ENCODE data around the gene MRPL18. TPM values are rescaled to one million over a fixed set of nuclear protein-coding genes. Genes with fewer than 3 reads are reported as not detected.
"Not testable (repeated sequence)": the region's sequence is repeated elsewhere in the genome, so short reads cannot be mapped to it uniquely, and the experiment has no call there.

MRPL18 gene
- total RNA-seq, 1 donor from 2014 or later, result 53.0 TPM

DNA sequence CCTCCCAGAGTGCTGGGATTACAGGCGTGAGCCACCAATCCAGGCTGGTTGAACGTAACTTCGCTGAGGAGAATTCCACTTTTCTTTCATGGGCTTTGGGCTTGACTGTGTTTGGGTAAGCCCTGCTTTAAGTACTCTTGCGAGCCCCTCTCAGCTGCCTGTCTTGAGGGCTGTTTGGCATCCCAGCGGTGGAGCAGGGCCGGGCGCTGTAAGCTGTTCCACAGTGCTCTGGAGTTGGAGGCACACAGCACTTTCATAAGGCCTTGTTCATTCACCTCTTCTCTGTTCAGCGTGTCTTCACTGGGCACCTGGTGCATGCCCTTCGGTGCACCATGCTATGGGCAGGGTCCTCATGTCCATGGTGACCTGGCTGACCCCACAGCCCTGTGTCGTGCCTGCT is 31.5 kb downstream of the MRPL18 start:
- Mint-ChIP-seq H3K4me3 (no peak overlapping the region), H3K27ac (ENCODE audit: unreplicated experiment) (no peak overlapping the region), H3K27me3 (ENCODE audit: low read depth) (peaks cover 6% of the 10 kb centered on the region), H3K9me3 (no peaks in the 10 kb centered on the region), H3K4me1 (peaks cover 15% of the 10 kb centered on the region), H3K36me3 (ENCODE audit: low read depth) (no peaks in the 10 kb centered on the region)
- TF ChIP-seq, protein P1, sequence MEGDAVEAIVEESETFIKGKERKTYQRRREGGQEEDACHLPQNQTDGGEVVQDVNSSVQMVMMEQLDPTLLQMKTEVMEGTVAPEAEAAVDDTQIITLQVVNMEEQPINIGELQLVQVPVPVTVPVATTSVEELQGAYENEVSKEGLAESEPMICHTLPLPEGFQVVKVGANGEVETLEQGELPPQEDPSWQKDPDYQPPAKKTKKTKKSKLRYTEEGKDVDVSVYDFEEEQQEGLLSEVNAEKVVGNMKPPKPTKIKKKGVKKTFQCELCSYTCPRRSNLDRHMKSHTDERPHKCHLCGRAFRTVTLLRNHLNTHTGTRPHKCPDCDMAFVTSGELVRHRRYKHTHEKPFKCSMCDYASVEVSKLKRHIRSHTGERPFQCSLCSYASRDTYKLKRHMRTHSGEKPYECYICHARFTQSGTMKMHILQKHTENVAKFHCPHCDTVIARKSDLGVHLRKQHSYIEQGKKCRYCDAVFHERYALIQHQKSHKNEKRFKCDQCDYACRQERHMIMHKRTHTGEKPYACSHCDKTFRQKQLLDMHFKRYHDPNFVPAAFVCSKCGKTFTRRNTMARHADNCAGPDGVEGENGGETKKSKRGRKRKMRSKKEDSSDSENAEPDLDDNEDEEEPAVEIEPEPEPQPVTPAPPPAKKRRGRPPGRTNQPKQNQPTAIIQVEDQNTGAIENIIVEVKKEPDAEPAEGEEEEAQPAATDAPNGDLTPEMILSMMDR (conservative IDR thresholded peaks at IDR 0.05), result no peak
- no peak for DNase-seq (ENCODE audit: low read depth, low spot score)

DNA sequence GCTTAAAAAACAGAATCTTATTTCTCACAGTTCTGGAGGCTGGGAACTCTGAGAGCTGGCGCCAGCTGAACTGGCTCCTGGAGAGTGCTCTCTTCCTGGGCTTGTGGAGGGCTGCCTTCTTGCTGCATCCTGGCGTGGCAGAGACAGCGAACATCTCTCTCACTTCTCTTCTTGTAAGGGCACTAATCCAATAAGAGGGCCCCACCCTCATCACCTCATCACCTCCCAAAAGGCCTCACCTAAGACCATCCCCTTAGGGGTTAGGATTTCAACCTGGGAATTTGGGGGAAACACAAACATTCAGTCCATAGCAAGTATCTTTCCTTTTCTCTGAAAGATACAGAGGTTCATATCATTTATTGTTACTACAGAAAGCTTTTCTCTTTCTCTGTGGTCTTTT is 33.7 kb downstream of the MRPL18 start:
- H3K27ac Mint-ChIP-seq (ENCODE audit: unreplicated experiment), result no peak overlapping the region
- TF ChIP-seq, protein P1 (conservative IDR thresholded peaks at IDR 0.05), result no peak
- no peaks in the 10 kb centered on the region for H3K9me3 Mint-ChIP-seq
- no peak for DNase-seq (ENCODE audit: low read depth, low spot score)
- peaks cover 4% of the 10 kb centered on the region for H3K27me3 Mint-ChIP-seq (ENCODE audit: low read depth)
- no peaks in the 10 kb centered on the region for H3K36me3 Mint-ChIP-seq (ENCODE audit: low read depth)
- H3K4me1 Mint-ChIP-seq, result peaks cover 15% of the 10 kb centered on the region
- H3K4me3 Mint-ChIP-seq, result no peak overlapping the region

DNA sequence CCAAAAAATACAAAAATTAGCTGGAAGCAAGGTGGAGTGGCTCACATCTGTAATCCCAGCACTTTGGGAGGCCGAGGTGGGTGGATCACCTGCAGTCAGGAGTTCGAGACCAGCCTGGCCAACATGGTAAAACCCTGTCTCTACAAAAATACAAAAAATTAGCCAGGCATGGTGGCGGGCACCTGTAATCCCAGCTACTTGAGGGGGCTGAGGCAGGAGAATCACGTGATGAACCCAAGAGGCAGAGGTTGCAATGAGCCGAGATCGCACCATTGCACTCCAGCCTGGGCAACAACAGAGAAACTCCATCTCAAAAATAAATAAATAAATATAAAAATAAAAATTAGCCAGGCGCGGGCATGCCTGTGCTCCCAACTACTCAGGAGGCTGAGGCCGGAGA is 34.4 kb downstream of the MRPL18 start:
- H3K36me3 Mint-ChIP-seq (ENCODE audit: low read depth); H3K27me3 Mint-ChIP-seq (ENCODE audit: low read depth); H3K9me3 Mint-ChIP-seq; H3K4me3 Mint-ChIP-seq; H3K27ac Mint-ChIP-seq (ENCODE audit: unreplicated experiment); DNase-seq (ENCODE audit: low read depth, low spot score): not testable (repeated sequence)
- H3K4me1 Mint-ChIP-seq, result peaks cover 14% of the 10 kb centered on the region

DNA sequence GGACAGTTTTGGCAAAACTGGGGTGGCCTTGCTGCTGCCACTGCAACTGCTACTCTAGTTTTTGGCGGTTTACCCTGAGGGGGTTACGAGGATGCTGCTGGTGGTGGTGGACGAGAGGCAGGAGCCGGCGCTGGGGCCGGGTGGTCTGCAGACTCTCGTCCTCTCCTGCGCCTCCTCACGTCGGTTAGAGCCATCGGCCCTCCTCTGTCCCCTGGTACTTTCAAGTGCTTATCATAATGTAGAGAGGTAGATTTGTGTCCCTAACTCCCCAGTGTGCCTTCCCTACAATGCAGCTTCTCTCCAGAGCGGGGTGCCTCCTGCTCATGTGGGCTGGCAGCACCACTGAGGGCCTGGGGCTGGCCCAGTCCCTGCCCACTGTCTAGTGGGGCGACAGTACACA is 35.7 kb downstream of the MRPL18 start:
- TF ChIP-seq, protein P1 (conservative IDR thresholded peaks at IDR 0.05), result no peak
- peaks cover 10% of the 10 kb centered on the region for H3K4me1 Mint-ChIP-seq
- H3K4me3 Mint-ChIP-seq, result no peak overlapping the region
- no peaks in the 10 kb centered on the region for H3K36me3 Mint-ChIP-seq (ENCODE audit: low read depth)
- H3K27me3 Mint-ChIP-seq (ENCODE audit: low read depth), result no peaks in the 10 kb centered on the region
- no peak for DNase-seq (ENCODE audit: low read depth, low spot score)
- no peak overlapping the region for H3K27ac Mint-ChIP-seq (ENCODE audit: unreplicated experiment)
- H3K9me3 Mint-ChIP-seq, result no peaks in the 10 kb centered on the region

DNA sequence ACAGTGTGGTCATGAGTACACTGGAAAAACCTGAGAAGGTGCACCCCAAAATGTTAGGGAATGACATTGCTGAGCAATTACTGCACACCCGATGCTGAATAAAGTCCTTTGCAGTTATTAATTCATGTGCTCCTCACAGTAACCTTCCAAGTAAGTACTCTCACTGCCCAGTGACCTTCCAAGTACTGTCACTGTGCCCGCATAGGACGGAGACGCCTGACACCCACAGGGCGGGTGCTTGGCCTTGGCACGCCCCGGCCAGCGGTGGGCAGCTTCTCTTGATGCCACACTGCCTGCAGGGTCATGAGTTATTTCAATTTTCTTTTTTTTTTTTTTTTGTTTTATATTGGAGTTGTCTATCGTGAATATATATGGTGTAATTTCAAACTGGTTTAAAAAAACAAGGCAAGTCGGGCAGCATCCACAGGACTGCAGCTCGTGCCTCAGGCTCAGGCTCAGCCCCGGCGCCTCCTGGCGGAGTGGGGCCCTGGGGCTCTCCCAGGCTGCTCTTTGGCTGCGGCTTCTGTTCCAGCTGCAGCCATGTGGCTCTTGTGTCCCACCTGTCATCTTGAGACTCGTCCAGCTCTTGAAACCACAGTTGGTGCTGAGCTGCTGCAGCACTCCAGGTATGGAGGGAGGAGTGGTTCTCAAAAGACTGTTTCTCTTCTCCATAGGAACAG is 36.8 kb downstream of the MRPL18 start:
- Mint-ChIP-seq H3K36me3 (ENCODE audit: low read depth) (no peaks in the 10 kb centered on the region), H3K9me3 (no peaks in the 10 kb centered on the region), H3K4me1 (peaks cover 10% of the 10 kb centered on the region), H3K27ac (ENCODE audit: unreplicated experiment) (no peak overlapping the region), H3K27me3 (ENCODE audit: low read depth) (no peaks in the 10 kb centered on the region), H3K4me3 (no peak overlapping the region)
- TF ChIP-seq, protein P1 (conservative IDR thresholded peaks at IDR 0.05), result no peak
- DNase-seq (ENCODE audit: low read depth, low spot score), result no peak

DNA sequence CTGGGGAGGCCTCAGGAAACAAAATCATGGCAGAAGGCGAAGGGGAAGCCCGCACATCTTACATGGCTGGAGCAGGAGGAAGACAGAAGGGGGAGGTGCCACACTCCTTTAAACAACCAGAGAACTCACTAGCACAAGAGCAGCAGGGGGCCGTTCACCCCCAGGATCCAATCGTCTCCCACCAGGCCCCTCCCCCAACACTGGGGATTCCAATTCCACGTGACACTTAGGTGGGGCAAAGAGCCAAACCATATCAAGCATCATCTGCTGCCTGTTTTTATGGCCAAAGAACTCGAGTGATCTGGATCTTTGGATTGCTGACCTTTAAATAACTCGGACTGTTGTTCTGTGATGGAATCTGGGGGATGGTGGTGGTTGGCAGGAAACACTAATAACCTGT is 37.8 kb downstream of the MRPL18 start:
- Mint-ChIP-seq H3K4me1 (peaks cover 10% of the 10 kb centered on the region), H3K27me3 (ENCODE audit: low read depth) (no peaks in the 10 kb centered on the region), H3K36me3 (ENCODE audit: low read depth) (no peaks in the 10 kb centered on the region), H3K4me3 (no peak overlapping the region), H3K27ac (ENCODE audit: unreplicated experiment) (no peak overlapping the region), H3K9me3 (no peaks in the 10 kb centered on the region)
- TF ChIP-seq, protein P1 (conservative IDR thresholded peaks at IDR 0.05), result no peak
- no peak for DNase-seq (ENCODE audit: low read depth, low spot score)
